Activated T-helper 1 cell treated with anti-CD3 and anti-CD28 coated beads, Interleukin-12 subunit alpha, Interleukin-12 subunit beta, Interleukin-2, Interleukin-4 antibody, amounts not matched to agents 30 ng/mL and 10 ng/mL and 1 ng/mL, durations not matched to agents 14 hours and 24 hours and 36 hours (primary cell): ENCODE data around the gene STX11. TPM values are rescaled to one million over a fixed set of nuclear protein-coding genes. Genes with fewer than 3 reads are reported as not detected.

Source experiments
- DNase-seq: peaks from one replicate; pipeline ENCODE4 v3.0.0; 2021; ENCODE audit warnings: low spot score
- H3K27ac Mint-ChIP-seq: one replicate; pipeline ENCODE4 v1.8.0; 2021; ENCODE audit warnings: mild to moderate bottlenecking, mixed read lengths
- H3K27me3 Mint-ChIP-seq: one replicate; pipeline ENCODE4 v1.8.0; 2022; ENCODE audit warnings: mild to moderate bottlenecking, moderate library complexity, mixed read lengths; ENCODE audit not compliant: insufficient read depth
- H3K36me3 Mint-ChIP-seq: one replicate; pipeline ENCODE4 v1.8.0; 2021; ENCODE audit warnings: low read depth, mixed read lengths
- H3K4me1 Mint-ChIP-seq: one replicate; pipeline ENCODE4 v1.8.0; 2021; ENCODE audit warnings: low read depth, mixed read lengths
- H3K4me3 Mint-ChIP-seq: one replicate; pipeline ENCODE4 v1.8.0; 2021; ENCODE audit warnings: mild to moderate bottlenecking, moderate library complexity, mixed read lengths
- H3K9me3 Mint-ChIP-seq: one replicate; pipeline ENCODE4 v1.8.0; 2021; ENCODE audit warnings: mixed read lengths
- intact Hi-C: fragments of 100-400 bp; cut with micrococcal nuclease; formaldehyde crosslinking; loops from one replicate; pipeline ENCODE4 v1.15.1; 2024
- total RNA-seq: library from RNA; stranded (reverse); gene quantifications from 2 replicates; pipeline ENCODE4 v1.2.3, GENCODE V29; 2022

Gene STX11
- total RNA-seq: 24.2 and 24.7 TPM in 2 replicates

DNA sequence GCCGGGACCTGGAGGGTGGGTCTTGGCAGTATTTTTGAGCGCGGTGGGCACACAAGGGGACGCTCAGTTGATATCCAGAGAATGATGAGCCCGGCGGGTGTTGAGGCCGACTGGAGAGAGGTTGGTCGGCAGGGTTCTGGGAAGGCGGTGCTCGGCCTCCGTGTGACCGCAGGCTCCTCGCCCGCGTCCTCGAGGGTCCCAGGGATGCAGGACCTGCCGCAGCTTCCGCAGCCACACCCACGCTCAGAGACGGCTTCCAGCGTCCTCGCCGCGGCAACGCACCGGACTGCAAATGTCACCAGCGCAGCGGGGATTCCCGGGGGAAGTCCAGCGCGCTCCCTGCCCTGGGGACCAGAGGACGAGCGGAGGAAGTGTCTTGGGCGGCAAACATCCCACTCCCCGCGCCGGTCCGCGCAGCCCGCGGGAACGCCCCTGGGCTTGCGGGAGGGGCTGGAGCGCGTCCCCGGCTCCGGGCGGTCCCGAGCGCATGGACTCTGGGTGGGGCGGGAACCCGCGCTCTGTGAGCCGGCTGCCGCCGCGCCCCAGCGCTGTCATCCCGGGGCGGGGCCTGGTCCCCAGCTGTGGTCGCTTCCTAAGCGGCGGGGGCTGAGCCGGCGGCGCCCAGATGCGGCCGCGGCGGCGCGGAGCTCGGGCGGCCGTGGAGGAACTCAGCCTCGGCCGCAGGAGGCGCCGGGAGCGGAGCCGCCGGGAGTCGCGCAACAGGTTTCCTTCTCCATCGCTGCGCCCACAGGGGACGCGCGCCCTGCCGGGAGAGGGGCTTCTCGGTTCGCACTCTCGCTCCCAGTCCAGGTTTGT, at the start of gene STX11:
Gene STX11 (plus strand): TSS at position 624 of the 816 bp plus-strand sequence. CDS start 36,111 bp downstream, outside the sequence.
- Mint-ChIP-seq H3K36me3 (peaks cover 25% of the 10 kb centered on the region), H3K27ac (peak within 1 kb of the TSS; percentile 98), H3K4me3 (peak within 1 kb of the TSS; percentile 91), H3K4me1 (peaks cover 64% of the 10 kb centered on the region), H3K9me3 (no peaks in the 10 kb centered on the region), H3K27me3 (peaks cover 1% of the 10 kb centered on the region)
- peak; percentile 78 for DNase-seq
- intact Hi-C loops: loop anchor here (1.0 to 10.0 kb wide), 8 partner anchors 45 to 1815 kb away; partner anchors contain the start of genes LTV1, SHPRH and UTRN

DNA sequence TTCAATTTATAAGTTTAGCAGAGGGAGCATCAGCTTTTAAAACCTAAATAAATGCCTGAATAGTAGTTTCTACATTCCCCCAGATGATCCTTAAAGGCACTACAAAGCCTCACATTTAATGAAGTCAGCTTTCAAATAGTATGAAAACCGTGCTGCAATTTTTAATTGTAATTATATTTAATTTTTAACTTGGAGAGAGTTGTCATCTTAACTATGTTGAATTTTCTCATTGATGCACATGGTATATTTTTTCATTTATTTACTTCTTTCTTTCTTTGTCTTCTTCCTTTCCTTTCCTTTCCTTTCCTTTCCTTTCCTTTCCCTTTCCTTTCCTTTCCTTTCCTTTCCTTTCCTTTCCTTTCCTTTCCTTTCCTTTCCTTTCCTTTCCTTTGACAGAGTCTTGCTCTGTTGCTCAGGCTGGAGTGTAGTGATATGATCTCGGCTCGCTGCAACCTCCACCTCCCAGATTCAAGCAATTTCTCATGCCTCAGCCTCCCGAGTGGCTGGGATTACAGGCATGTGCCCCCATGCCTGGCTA, 47.2 kb upstream of the STX11 start:
- H3K9me3 Mint-ChIP-seq: no peaks in the 10 kb centered on the region
- H3K27me3 Mint-ChIP-seq: peaks cover 7% of the 10 kb centered on the region
- intact Hi-C loops: loop anchor here (10.0 kb wide), 1 partner anchor 1112 kb away; no protein-coding TSS in a partner anchor

DNA sequence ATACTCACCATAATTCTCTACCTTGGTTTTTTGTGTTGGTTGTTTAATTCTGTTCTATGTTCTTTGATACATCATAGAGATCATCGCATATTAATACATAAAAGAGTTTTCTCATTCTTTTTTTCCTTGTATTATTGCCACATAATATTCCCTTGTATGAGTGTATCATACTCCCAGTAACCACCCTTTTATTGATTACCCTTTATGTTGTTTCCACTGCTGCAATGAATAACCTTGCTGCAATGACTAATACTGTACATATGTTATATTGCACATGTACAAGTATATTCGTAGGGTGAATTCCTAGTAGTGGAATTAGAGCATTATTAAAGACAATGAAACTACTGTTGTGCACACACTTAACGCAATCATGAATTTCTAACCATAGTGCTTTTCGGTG, 45.8 kb upstream of the STX11 start:
- no peak for DNase-seq
- H3K4me1 Mint-ChIP-seq: peaks cover 13% of the 10 kb centered on the region
- H3K27me3 Mint-ChIP-seq: peaks cover 7% of the 10 kb centered on the region
- no peaks in the 10 kb centered on the region for H3K36me3 Mint-ChIP-seq
- H3K9me3 Mint-ChIP-seq: no peaks in the 10 kb centered on the region
- H3K4me3 Mint-ChIP-seq: no peak overlapping the region
- no peak overlapping the region for H3K27ac Mint-ChIP-seq
- intact Hi-C loops: loop anchor here (2.0 to 10.0 kb wide), 2 partner anchors 180 to 1110 kb away; partner anchors contain the start of gene UTRN

More for the DNA sequence above, 47.2 kb upstream of the STX11 start:
- Mint-ChIP-seq H3K4me1 (peaks cover 13% of the 10 kb centered on the region), H3K27ac (no peak overlapping the region), H3K4me3 (no peak overlapping the region), H3K36me3 (no peaks in the 10 kb centered on the region)
- DNase-seq: no peak

DNA sequence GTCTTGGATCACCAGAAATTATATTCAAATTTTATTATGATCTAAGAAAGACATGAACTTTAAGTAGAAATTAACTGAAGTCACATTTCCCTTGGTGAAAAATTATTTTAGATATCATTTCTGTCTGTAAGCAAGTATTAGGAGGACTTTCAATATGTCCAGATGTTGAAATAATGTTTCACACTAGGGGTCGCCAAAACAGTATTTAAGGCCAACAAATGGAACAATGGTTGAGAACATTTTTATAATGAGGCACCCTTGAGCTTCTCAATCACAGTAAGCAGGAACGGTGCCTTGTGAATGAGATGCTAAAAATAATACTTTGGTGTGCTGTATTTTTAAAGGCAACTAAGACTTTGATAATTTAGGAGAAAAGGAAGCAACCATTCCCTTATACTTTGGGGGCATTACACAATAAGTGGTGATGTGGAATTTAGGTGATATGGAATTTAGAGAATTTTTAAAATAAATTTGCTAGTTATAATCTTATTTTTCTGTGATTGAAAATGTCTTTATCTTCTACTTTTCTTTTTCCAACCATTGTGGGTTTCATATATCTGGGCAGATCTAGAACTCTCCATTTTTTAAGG, 45.3 kb upstream of the STX11 start:
- no peak overlapping the region for H3K4me3 Mint-ChIP-seq
- H3K9me3 Mint-ChIP-seq: no peaks in the 10 kb centered on the region
- peaks cover 13% of the 10 kb centered on the region for H3K4me1 Mint-ChIP-seq
- peak; percentile 25 for DNase-seq
- peaks cover 7% of the 10 kb centered on the region for H3K27me3 Mint-ChIP-seq
- no peak overlapping the region for H3K27ac Mint-ChIP-seq
- H3K36me3 Mint-ChIP-seq: no peaks in the 10 kb centered on the region
- intact Hi-C loops: loop anchor here (1.0 to 10.0 kb wide), 5 partner anchors 45 to 1110 kb away; partner anchors contain the start of genes STX11 and UTRN

DNA sequence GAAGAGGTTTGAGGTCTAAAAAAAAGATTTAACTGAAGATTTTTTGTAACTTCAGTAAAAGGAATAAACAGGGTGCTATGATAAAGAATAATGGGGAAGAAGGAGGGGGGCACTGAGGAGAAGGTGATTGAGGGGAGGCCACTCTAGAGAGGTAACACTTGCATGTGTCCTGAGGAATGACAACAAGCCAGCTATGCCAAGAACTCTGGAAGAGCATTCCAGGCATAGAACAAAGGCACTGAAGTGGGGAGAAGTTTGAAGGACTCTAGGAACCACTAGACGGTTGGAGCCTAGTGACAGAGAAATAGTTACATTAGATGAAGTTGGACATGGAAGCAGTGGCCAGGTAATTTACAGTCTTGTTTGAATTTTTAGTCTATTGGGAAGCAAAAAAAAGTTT, 44.1 kb upstream of the STX11 start:
- Mint-ChIP-seq H3K27ac (no peak overlapping the region), H3K27me3 (peaks cover 7% of the 10 kb centered on the region), H3K9me3 (no peaks in the 10 kb centered on the region), H3K4me1 (peaks cover 13% of the 10 kb centered on the region), H3K4me3 (no peak overlapping the region), H3K36me3 (no peaks in the 10 kb centered on the region)
- intact Hi-C loops: loop anchor here (10.0 kb wide), 1 partner anchor 1109 kb away; no protein-coding TSS in a partner anchor
- DNase-seq: no peak

DNA sequence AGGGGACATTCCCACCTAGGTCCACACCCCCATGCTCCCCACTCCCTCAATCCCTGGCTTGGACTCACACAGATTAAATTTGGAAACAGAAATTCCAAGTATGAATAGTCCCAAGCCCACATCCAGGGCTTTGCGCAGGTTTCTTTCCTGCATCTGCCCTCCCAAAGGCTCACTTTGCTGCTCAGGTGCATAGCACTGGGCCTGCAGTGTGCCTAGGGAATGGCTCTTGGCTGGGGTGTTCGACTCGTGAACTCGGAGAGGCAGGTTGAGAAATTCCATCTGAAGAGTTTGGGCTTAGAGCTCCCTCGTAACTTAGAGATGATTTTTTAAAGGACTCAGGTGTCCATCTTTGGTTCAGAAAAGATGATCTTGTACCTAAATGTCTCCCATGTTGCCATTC, 40.1 kb upstream of the STX11 start:
- H3K27me3 Mint-ChIP-seq: peaks cover 4% of the 10 kb centered on the region
- peaks cover 8% of the 10 kb centered on the region for H3K4me1 Mint-ChIP-seq
- DNase-seq: no peak
- no peaks in the 10 kb centered on the region for H3K9me3 Mint-ChIP-seq
- H3K4me3 Mint-ChIP-seq: no peak overlapping the region
- H3K27ac Mint-ChIP-seq: no peak overlapping the region
- intact Hi-C loops: loop anchor here (5.0 kb wide), 1 partner anchor 1522 kb away; no protein-coding TSS in a partner anchor
- H3K36me3 Mint-ChIP-seq: no peaks in the 10 kb centered on the region

DNA sequence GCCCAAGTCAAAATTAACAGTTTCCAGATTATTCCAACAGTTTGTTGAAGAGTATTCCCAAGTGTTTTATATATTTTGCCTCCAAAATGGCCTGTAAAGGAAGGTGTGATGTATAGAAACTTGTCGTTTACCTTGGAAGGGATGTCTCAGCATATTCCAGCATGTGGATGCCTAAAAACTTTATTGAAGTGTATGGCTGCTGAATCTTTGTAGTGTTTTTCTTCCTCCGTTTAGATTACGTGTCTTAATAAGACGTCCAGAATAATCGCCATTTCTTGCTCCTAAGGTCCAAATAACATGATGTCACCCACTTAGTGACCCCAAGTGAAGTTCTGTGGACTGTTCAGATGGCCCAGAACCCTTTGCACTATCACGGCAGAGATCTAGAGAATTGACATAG, 37.0 kb upstream of the STX11 start:
- H3K27me3 Mint-ChIP-seq: peaks cover 2% of the 10 kb centered on the region
- no peaks in the 10 kb centered on the region for H3K9me3 Mint-ChIP-seq
- intact Hi-C loops: loop anchor here (5.0 kb wide), 1 partner anchor 1519 kb away; no protein-coding TSS in a partner anchor
- H3K36me3 Mint-ChIP-seq: peaks cover 1% of the 10 kb centered on the region
- no peak overlapping the region for H3K4me3 Mint-ChIP-seq
- H3K4me1 Mint-ChIP-seq: no peaks in the 10 kb centered on the region
- H3K27ac Mint-ChIP-seq: no peak overlapping the region
- no peak for DNase-seq

DNA sequence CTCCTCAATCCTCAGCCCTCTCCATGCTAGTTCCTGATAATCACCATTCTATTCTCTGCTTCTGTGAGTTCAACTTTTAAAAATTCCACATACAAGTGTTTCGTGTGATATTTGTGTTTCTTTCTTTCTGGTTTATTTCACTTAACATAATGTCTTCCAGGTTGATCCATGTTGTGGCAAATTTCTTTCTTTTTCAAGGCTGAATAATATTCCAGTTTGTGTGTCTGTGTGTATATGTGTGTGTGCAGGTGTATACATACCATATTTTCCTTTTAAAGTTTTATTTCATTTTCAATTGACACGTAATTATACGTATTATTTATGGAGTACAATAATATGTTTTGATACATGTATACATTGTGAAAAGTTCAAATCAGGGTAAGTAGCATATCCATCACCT, 35.1 kb upstream of the STX11 start:
- H3K4me1 Mint-ChIP-seq: no peaks in the 10 kb centered on the region
- intact Hi-C loops: no loop called here
- H3K36me3 Mint-ChIP-seq: peaks cover 1% of the 10 kb centered on the region
- no peak overlapping the region for H3K4me3 Mint-ChIP-seq
- H3K27me3 Mint-ChIP-seq: peaks cover 2% of the 10 kb centered on the region
- DNase-seq: no peak
- no peaks in the 10 kb centered on the region for H3K9me3 Mint-ChIP-seq
- H3K27ac Mint-ChIP-seq: no peak overlapping the region

DNA sequence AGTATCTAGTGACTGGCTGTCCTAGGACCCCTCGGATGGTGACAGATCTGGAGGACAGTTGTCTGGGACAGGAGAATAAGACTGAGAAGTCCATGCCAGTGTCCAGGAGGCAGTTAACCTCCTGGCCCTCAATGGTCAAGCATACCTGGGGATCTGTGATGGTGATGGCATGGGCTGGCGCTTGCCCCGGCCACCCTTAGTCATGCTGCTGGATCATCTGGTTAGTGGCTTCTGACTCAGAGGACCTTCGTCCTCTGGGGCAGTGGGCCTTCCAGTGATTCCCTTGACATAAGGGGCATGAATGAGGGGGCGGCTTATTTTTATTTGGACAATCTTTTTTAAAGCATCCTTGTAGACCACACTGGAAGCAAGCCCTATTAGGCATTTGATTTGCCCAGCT, 30.9 kb upstream of the STX11 start:
- H3K9me3 Mint-ChIP-seq: no peaks in the 10 kb centered on the region
- no peak overlapping the region for H3K4me3 Mint-ChIP-seq
- H3K4me1 Mint-ChIP-seq: no peaks in the 10 kb centered on the region
- H3K27me3 Mint-ChIP-seq: peaks cover 1% of the 10 kb centered on the region
- intact Hi-C loops: no loop called here
- no peak for DNase-seq
- H3K36me3 Mint-ChIP-seq: peaks cover 1% of the 10 kb centered on the region
- H3K27ac Mint-ChIP-seq: no peak overlapping the region

DNA sequence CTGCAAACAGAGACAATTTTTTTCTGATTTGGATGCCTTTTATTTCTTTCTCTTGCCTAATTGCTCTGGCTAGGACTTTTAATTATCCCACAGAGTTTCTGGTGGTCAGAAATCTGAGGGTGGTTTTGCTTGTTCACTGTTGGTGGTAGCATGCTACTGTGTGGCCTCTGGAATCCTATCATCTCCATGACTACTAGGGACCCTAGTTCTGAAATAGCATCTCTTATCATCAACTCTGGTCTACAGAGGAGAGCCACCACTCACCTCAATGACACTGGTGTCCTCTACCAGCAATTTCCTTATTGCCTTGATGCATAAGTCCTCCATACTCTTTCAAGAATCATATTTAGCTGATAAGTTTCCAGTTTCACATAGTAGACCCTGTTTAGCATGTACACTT, 27.5 kb upstream of the STX11 start:
- Mint-ChIP-seq H3K27me3 (peaks cover 3% of the 10 kb centered on the region), H3K27ac (no peak overlapping the region), H3K36me3 (peaks cover under 1% of the 10 kb centered on the region), H3K9me3 (no peaks in the 10 kb centered on the region), H3K4me3 (no peak overlapping the region), H3K4me1 (no peaks in the 10 kb centered on the region)
- DNase-seq: no peak
- intact Hi-C loops: no loop called here

DNA sequence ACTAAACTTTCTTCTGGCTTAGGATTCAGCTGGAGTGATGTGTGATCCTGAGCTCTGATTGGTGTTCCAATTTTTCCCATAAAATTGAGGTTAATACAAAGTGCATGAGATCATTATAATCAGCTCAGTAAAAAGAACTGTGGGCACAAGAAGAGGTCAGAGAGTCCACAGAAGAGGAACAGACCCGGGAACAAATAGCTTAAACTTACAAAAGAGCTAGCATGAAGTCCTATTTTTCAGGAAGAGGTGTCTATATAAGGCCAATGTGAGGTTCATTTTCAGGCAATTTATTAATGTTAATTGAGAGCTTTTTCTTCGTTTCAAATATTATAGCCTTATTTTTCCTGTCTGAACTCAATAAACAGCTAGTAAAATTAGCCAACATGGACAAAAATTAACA, 26.9 kb upstream of the STX11 start:
- Mint-ChIP-seq H3K27ac (no peak overlapping the region), H3K36me3 (no peaks in the 10 kb centered on the region), H3K27me3 (peaks cover 3% of the 10 kb centered on the region), H3K4me1 (no peaks in the 10 kb centered on the region), H3K9me3 (no peaks in the 10 kb centered on the region), H3K4me3 (no peak overlapping the region)
- no peak for DNase-seq
- intact Hi-C loops: no loop called here

DNA sequence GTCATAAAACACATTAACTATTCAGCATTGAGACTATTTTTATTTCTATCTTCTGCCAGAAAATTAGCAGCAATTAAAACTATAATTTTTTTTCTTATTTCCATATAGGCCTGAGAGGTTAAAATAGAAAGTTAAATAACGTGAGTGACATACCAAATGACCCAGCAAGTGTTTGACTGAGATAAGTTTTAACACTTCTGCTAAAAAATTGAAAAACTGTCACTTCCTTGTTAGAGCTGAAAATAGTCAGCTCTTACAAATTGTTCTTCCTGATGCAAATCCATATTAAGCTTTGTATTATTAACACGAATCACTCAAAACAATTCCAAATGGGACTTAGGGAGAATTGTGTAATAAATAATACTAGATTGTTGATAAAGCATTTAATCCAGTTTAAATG, 26.5 kb upstream of the STX11 start:
- DNase-seq: no peak
- intact Hi-C loops: no loop called here
- Mint-ChIP-seq H3K36me3 (no peaks in the 10 kb centered on the region), H3K27me3 (peaks cover 3% of the 10 kb centered on the region), H3K4me1 (no peaks in the 10 kb centered on the region), H3K27ac (no peak overlapping the region), H3K9me3 (no peaks in the 10 kb centered on the region), H3K4me3 (no peak overlapping the region)

DNA sequence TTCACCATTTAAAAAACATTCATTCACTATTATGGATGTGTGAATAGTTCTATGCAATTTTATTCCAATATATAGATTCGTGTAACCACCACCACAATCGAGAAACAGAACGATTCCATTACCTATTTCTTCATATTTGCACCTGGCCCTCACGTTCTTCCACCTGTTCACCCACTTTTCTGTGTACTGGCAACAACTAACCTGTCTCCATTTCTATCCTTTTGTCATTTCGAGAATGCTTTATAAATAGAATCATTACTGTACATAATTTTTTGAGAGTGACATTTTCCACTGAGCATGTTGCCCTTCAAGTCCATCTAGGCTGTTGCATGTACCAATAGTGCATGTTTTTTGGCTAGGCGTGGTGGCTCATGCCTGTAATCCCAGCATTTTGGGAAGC, 23.2 kb upstream of the STX11 start:
- Mint-ChIP-seq H3K4me3 (no peak overlapping the region), H3K9me3 (no peaks in the 10 kb centered on the region), H3K4me1 (peaks cover 16% of the 10 kb centered on the region), H3K27me3 (peaks cover 3% of the 10 kb centered on the region), H3K36me3 (no peaks in the 10 kb centered on the region), H3K27ac (no peak overlapping the region)
- intact Hi-C loops: no loop called here
- no peak for DNase-seq
